ENCODE measurements around the gene ZFAND3. TPM values are rescaled to one million over a fixed set of nuclear protein-coding genes. Genes with fewer than 3 reads are reported as not detected.

ZFAND3 gene
- total RNA-seq, 4 donors from 2014 or later = 30.5 to 57.4 (median 53.3) TPM

GRCh38 chr6:38192487-38192886 lies 373.0 kb downstream of the ZFAND3 start:
- Histone ChIP-seq H3K9me3 (no peaks in the 10 kb centered on the region), H3K4me3 (no peak overlapping the region), H3K27ac (no peak overlapping the region), H3K4me1 (no peaks in the 10 kb centered on the region), H3K36me3 (peaks cover 0 to 6% (median 0%) of the 10 kb centered on the region in 3 donors), H3K27me3 (no peaks in the 10 kb centered on the region)
- TF ChIP-seq POLR2A (IDR thresholded peaks at IDR 0.05) = no peak
- TF ChIP-seq CTCF (IDR thresholded peaks at IDR 0.05) = no peak
- no peak for DNase-seq

GRCh38 chr6:38193051-38193450 lies 373.5 kb downstream of the ZFAND3 start:
- H3K9me3 ChIP-seq = no peaks in the 10 kb centered on the region
- TF ChIP-seq CTCF (IDR thresholded peaks at IDR 0.05) (no peak), POLR2A (IDR thresholded peaks at IDR 0.05) (no peak)
- H3K27me3 ChIP-seq = no peaks in the 10 kb centered on the region

GRCh38 chr6:38193481-38194281 lies 374.2 kb downstream of the ZFAND3 start:
- Histone ChIP-seq H3K36me3 (peaks cover 0 to 6% (median 0%) of the 10 kb centered on the region in 3 donors), H3K4me3 (no peak overlapping the region), H3K9me3 (no peaks in the 10 kb centered on the region), H3K4me1 (no peaks in the 10 kb centered on the region), H3K27ac (no peak overlapping the region), H3K27me3 (no peaks in the 10 kb centered on the region)
- no peak for DNase-seq
- TF ChIP-seq CTCF (IDR thresholded peaks at IDR 0.05) (no peak), POLR2A (IDR thresholded peaks at IDR 0.05) (no peak)

More at GRCh38 chr6:38193051-38193450, 373.5 kb downstream of the ZFAND3 start:
- no peak for DNase-seq
- Histone ChIP-seq H3K36me3 (peaks cover 0 to 6% (median 0%) of the 10 kb centered on the region in 3 donors), H3K4me1 (no peaks in the 10 kb centered on the region), H3K27ac (no peak overlapping the region), H3K4me3 (no peak overlapping the region)

GRCh38 chr6:38194282-38194572 lies 374.7 kb downstream of the ZFAND3 start:
- no peaks in the 10 kb centered on the region for H3K27me3 ChIP-seq
- no peak overlapping the region for H3K27ac ChIP-seq
- H3K36me3 ChIP-seq = peaks cover 0 to 6% (median 0%) of the 10 kb centered on the region in 3 donors
- no peaks in the 10 kb centered on the region for H3K9me3 ChIP-seq
- no peak for DNase-seq
- H3K4me1 ChIP-seq = no peaks in the 10 kb centered on the region
- TF ChIP-seq CTCF (IDR thresholded peaks at IDR 0.05) (no peak), POLR2A (IDR thresholded peaks at IDR 0.05) (no peak)
- H3K4me3 ChIP-seq = no peak overlapping the region

GRCh38 chr6:38194589-38194988 lies 375.1 kb downstream of the ZFAND3 start:
- DNase-seq = no peak
- H3K27ac ChIP-seq = no peak overlapping the region
- H3K27me3 ChIP-seq = no peaks in the 10 kb centered on the region
- H3K9me3 ChIP-seq = no peaks in the 10 kb centered on the region
- peaks cover 0 to 6% (median 0%) of the 10 kb centered on the region in 3 donors for H3K36me3 ChIP-seq
- H3K4me1 ChIP-seq = no peaks in the 10 kb centered on the region
- TF ChIP-seq CTCF (IDR thresholded peaks at IDR 0.05) (no peak), POLR2A (IDR thresholded peaks at IDR 0.05) (no peak)
- H3K4me3 ChIP-seq = no peak overlapping the region

Measured in Peyer's patch (tissue), 4 donors.